Stimulated activated CD4-positive, alpha-beta T cell treated with anti-CD3 and anti-CD28 coated beads, Interleukin-12 subunit alpha, Interleukin-12 subunit beta, amount 100 ng/mL, for 24 hours (primary cell): ENCODE measurements around the gene SMIM28.
"Not testable (repeated sequence)": the region's sequence is repeated elsewhere in the genome, so short reads cannot be mapped to it uniquely, and the experiment has no call there.

Source experiments
- DNase-seq, 2 experiments: peaks; one replicate each; pipeline ENCODE4 v3.0.0-alpha.2; 2020; ENCODE audit warnings: low read depth in 2 of 2

The SMIM28 gene

DNA sequence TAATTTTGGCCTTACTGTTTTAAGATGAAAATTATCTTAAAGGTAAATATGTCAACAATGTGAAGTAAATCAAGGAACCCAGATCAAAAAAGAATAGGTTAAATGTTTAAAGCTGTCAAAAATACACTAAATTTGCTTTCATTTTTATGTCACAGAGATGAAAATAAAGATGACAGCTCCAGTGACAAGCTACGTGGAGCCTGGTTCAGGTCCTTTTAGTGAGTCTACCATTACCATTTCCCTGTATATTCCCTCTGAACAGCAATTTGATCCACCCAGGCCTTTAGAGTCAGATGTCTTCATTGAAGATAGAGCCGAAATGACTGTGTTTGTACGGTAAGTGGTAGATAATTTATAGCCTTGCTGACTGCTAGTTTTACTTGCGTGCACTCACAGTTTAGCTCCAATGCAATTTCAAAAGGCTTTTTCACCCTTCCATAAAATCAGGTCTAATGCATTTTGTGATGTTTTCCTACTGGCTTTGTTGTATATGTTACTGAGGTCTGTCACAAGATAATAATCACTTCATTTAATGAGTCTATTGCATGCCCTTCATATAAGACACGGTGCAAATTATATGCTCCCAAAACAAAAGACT lies 28.2 kb downstream of the SMIM28 start:
- no peak for DNase-seq

DNA sequence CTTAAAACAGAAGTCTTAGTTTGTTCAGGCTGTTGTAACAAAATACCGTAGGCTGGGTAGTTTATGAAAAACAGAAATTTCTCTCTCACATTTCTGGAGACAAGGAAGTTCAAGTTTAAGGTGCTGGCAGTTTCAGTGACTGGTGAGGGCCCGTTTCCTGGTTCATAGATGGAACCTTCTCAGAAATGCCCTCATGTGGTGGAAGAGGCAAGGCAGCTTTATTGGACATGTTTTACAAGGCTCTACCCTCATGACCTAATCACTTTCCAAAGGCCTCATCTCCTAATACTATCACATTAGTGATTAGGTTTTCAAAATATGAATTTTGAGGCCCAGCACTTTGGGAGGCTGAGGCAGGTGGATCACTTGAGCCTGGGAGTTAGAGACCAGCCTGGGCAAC lies 28.7 kb downstream of the SMIM28 start:
- no peak for DNase-seq

DNA sequence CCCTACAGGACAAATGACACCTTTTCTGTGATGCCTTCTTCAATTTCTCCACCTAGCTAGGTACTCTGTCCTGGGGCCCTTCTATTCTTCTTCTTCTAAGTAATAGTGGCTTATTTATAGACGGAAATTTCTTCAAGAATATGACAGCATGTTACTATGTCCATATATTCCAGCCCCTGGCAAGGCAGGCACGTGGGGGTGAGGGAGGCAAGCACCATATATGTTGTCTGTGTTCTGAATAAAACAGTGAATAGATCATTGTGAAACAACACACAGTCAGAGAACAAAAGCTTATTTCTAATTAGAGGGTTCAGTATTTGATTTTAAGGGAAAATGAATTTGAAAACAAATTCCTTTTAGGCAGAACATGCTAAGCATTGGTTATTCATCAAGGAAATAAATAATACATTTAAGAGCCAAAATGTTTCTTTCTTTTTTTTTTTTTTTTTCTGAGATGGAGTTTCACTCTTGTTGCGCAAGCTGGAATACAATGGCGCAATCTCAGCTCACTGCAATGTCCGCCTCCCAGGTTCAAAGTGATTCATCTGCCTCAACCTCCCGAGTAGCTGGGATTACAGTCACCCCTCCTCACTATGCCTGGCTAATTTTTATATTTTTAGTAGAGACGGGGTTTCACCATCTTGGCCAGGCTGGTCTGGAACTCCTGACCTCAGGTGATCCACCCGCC lies 32.5 kb downstream of the SMIM28 start:
- DNase-seq, result no peak

DNA sequence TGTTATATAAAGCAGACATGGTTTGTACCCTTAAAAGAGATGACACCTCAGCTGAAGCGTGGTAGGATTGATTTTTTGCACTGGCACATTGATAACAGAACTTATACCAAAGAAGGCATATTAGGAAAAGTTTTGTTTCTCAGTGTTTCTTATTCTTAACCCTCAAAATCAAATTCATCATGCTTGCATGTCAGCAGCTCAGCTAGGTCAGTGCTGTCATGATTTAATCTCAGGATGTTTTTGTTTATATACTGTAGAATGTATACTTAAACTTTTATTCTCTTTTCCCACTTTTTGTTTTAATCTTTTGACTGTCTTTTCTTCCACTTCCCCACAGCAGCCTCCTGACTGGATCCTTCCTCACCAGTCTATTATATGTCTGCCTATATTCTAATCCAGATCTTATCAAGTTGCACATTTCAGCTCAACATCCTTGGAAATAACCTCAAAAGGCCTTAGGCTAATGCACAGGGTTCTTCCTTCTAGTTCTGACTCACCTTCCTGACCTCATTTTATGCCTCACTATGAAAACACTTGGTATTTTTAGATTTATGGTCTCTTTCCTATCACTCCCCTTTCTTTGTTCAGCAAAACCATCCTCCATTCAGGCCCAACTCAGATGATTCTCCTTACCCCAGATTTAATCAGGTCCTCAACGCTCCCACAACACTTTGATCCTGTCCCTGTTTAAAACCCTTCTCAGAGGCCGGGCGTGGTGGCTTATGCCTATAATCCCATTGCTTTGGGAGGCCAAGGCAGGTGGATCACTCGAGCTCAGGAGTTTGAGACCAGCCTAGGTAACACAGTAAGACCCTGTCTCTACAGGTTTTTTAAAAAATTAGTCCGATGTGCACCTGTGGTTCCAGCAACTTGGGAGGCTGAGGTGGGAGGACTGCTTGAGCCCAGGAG lies 33.5 kb downstream of the SMIM28 start:
- no peak for DNase-seq

DNA sequence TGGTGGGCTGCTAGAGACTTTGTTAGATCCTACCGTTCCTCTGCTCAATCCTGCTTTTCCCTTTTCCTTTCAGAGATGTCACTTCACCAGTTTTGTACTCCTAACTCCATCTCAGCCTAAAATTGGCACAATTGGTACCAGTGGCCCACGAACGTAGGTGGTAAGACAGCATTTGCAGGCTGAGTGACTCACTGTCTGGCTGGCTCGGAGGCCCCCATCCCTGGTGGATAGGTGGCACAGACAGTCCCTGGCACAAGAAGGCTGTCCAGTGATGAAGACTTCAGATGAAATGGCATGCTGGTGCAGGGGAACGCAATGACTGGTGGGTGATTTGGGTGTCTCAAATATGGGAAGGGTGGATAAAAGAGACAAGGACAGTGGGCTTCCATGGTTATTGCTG lies 37.4 kb downstream of the SMIM28 start:
- DNase-seq, result no peak

DNA sequence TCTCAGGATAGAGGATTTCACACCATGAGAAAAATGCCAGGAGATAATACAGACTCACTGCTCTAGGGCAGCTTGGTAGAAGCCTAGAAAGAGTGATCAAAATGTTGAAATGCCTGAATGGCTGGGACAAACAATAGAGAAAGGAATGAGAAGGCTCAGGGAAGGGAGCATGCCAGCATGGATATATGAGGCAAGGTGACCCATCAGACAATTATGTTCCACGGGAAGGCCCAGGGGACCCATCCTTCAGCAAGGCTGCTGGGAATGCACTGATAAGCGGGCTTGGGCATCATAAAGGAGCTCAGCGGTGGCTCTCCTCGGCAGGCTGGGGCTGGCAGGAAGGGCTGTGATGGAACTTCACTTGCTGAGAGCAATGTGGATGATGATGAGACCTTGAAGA lies 38.5 kb downstream of the SMIM28 start:
- DNase-seq, result no peak

DNA sequence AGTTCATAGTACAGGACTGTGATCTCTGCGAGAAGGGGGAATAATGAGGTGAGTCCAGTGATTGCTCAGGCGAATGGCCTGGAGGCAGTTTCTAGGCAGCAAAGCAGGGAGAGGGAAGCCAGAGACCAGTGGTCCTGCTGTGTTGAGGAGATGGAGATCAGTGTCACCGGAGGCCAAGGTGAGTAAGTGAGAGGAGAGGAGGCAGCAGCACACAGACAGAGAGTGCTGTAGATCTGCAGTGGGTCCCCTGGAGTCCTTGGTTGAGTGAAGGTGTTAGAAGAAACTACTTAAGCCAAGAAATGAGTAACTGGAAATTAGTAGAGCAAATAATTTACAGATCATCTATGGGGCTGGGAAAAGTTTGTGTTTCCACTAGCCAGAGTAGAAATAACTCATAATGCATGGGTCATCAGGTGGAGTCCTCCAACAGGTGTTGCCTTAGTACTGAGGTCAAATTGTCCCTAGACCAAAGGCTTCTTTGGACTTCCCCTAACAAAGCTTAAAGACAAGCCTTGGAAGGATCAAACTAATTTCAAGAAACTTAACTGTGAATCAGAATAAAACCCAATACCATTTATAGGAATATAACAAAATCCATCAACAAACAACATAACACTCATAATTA lies 39.9 kb downstream of the SMIM28 start:
- DNase-seq, result no peak

DNA sequence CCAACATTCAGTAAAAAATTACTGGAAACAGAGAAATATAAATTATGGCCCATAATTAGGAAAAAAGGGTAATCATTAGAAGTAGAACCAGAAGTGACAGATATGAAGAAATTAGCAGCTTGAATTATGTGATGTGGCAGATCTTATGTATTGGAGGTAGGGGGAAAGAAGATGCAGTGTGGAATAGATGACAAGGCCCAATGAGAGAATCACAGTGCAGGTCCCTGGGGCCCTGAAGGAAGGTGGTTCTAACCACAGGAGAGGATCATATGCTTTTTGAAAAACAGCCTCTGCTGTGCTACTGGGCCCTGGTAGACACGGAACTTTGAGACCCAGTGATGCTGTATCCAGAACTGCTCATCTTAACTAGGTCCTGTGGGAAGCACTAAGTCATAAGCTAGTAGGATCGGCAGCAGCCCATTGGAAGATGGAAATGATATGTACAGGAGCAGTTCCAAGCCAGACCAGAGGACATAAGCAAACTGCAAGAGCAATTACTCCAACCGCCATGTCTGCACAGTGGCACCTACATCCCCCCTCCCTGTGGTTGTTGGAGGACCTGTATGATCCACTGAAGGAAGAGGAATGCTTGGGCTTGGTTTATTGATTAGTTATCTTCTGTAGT lies 40.5 kb downstream of the SMIM28 start:
- DNase-seq, result no peak

DNA sequence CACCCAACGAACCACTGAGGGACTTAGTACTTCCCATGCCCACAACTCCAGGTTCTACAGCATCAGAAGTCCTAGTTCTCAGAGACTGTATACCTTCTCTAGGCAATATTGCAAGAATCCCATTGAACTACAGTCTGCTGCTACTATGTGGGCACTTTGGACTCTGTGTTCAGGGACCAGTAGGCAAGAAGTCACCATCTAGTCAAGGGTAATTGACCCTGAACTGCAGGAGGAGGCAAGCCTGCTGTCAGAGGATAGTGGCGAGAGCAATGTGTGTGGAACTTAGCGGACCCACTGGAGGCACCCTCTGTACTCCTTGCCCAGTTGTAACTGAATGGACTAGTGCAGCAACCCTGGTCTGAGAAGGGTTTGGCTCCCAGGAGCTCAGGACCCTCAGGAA lies 42.1 kb downstream of the SMIM28 start:
- no peak for DNase-seq

DNA sequence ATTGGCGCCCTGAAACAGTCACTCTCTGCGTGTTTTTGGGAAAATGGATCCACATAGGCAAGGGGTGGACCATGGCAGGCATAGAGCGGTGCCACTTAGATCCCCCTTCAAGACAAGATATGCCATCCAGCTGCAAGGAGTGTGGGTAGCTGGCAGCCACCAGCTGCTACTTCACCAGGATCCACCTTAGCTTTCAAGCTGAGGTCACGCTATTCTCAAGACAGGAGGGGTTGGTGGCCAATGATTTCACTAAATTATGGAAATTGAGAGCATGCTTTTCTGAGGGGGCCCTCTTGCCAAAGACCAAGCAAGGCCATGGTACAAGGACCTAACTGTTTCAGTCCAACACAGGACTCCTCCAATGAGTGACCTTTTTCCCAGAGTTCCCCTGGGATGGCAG lies 42.7 kb downstream of the SMIM28 start:
- no peak for DNase-seq

DNA sequence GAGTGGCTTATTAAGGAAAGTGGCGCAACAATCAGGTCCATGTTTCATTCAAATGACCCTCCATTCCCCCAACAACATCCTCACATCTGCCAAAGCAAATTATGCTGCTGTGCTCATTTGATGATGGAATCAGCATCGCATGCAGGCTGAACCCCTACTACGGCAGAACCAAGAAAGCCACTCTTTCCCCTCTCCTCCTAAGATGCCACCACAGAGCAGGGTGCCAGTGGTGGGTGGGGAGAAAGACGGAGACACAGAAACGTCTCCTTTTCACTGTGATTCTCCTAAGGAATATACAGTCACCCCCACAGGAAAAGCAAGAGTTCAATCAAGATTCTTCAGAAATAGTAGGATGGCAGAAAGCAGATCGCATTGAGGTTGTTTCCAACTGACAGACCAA lies 43.4 kb downstream of the SMIM28 start:
- DNase-seq, result no peak

DNA sequence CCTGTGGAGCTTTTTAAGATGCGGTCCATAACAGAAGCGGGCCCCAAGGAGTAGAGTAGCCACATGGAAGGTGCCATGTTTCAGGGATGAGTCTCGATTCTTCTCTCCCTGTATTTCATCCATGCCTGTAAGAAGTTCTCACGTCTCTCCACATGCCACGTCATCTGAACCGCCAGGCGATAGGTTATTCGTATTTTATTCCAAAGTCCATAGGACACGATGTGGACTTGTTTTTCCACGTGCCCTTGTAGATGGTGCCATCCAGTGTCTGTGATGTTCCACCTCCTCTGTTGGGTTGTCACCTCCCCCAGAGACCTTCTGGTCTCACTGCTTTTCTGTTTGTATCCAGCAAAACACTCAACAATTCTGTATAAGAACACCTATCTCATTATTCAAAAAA lies 43.9 kb downstream of the SMIM28 start:
- DNase-seq, result no peak

DNA sequence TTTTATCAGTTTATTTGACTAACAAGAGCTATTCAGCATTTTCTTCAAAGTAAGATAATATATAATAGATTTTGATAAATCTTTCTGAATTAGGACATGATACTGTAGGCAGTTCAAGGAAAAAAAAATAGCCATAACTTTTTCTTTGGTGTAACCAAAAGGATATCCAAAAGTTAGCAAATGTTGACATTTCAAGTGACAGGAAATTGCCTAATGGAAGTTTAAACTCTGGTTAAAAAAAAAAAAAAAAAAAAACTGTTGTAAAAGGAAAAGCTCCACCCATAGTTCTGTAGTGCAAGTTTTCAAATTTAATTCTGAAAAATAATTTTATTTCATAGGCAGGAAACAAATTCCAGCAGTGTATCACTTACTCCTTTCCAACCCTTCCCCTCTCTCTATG lies 45.2 kb downstream of the SMIM28 start:
- no peak for DNase-seq

DNA sequence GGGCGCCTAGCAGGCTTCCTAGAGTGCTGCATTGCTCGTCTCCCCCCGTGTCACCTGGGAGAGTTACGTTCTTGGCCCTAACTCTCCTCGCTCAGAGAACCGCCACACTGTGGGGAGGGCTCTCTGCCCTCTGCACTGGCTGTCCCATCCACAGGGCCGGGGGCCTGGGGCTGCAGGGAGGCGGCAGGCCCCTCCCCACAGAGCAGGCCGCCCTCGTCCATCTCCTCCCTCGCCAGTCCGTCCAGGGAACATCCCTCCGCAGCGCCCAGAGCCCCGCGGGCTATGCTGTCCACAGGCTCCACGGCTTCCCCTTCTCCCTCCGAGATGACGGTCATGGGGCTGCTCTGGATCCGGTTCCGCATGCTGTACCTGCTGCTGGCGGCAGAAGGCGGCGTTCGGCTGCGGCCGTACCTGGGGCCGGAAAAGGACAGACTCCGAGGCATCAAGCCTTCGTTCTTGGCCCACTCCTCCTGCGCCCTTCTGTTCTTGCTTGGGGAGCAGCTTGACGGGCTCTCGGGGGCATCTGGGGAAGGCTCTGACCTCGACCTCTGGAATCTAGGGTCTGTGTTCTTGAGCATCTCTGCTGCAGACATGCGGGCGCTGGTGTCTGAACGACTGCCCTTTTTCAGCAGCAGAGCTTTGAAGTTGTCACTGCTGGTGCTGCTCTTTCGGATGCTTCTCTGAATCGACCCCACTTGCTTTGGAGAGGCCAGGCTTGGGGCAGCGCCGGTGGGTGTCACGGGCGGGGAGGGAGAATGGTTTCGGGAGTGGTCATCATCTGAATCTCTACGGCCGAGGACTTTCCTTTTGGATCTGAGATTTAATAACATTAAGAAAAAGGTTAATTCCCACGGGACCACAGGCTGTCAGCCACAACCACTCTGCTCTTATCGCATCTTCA lies 46.5 kb downstream of the SMIM28 start:
- DNase-seq, result no peak

DNA sequence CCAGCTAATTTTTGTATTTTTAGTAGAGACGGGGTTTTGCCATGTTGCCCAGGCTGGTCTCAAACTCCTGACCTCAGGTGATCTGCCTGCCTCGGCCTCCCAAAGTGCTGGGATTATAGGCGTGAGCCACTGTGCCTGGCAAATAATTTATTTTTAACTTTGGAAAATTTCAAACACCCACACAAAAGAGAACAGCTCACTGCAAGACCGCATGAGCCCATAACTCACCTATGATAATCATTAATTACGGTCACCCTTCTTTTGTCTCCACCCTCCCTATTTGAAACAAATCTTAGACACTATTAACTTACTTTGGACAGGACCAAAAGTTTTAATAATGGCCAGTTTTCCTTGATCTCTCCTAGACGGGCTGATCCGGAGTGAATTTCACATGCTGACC lies 47.6 kb downstream of the SMIM28 start:
- not testable (repeated sequence) for DNase-seq

DNA sequence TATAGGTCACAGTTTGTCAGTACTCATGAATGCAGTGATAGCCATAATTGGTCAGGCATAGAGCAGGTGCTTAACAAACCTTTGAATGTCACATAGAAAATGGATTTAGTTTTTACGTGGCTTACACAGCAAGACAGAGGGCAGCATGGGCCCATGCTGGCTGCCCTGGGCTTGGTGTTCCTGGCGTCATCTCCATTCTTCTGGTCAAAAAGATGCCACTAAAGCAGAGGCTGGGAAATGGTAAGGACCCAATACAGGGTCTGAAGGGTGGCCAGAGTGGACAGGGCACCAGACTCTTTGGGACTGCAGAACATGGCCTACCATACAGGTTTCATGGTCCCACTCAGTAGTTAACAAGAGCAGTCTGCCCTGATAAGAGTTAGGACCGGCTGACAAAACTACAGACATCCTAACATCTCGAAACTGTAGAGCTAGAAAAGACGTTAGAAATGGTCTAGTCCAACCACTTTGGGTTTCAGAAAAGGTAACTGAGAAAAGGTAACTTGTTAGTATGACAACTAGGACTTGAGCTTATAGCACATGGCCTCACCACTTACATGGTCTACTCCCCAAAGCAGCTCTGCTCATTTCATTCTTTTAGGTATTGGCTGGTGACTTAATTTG lies 48.9 kb downstream of the SMIM28 start:
- no peak for DNase-seq

DNA sequence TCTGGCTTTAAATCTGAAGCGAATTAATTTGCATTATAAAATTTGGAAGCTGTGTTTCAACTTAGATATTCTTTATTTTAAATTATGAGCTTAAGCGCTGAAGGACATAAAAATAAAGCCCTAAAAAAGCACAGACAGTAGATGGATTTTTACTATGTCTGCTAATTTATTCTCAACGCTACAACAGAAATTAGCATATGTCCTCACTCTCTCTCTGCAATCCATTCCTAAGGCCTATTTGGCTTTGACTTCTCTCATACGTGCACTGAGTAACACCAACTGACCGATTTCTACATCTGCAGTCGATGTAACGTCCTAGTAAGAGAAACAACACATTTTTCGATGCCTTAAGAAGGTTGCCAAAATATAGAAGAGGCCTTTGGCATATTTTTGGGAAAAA lies 50.0 kb downstream of the SMIM28 start:
- no peak for DNase-seq

DNA sequence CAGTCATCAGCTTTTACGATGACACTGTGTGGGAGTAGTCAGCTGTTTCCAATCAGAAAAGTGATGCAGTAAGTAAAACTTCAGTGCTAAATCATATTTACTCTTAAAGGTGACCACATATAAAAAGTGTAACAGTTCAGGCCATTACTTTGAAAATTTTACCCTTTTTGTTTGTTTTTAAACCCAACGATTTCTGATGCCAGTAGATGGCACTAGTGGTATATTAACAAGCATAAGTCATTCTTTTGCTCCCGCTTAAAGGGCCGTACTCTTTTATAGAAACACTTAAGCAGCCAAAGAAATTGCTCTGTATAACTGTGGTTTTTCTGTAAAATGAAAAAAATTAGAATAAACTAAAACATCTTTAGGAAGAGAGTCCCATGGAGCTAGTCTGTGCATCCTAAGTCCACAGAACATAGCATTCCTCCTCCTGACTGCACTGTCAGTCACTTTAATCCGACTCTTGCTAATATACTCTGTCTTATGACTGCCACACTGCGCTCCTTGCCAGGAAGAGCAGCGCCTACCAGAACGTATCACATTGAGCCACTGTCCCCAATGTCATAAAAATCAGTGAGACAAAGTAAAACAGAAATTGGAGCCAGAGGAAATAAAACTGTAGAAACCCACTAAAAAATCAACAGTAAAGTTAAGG lies 51.4 kb downstream of the SMIM28 start:
- no peak for DNase-seq

DNA sequence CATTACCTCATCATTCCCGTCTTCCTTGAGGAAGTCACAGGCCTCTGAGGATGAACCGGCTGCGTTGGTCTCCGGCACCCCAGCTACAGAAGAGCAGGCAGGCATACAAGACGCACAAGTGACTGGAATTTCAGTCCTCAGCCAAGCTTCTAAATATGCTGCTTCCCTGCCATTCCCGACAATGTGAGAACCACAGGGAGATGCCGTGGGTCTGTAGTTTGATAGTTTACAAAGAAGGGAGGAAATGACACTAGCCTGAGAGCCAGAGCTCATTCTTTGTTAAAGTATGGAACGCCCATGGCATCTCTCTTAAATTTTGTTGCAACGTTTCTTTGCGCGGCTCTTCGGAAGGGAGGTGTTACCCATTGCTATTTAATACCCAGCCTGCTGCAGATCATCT lies 52.1 kb downstream of the SMIM28 start:
- no peak for DNase-seq
